Fibroblast of pulmonary artery (primary cell): Measurements from ENCODE around the gene TXNRD2.

Experiments
- DNase-seq: peaks from one replicate; pipeline ENCODE4 v3.0.0-alpha.2; 2010; ENCODE audit warnings: low read depth
- H3K4me3 ChIP-seq: replicated peaks from 2 replicates; pipeline ENCODE4 v1.5.1; 2011; ENCODE audit warnings: low read depth, mild to moderate bottlenecking, control low read depth, low read length, moderate library complexity
- CTCF ChIP-seq: IDR thresholded peaks from 2 replicates; pipeline ENCODE4 v1.5.1; 2011; ENCODE audit warnings: mild to moderate bottlenecking, control low read depth, low read length, inconsistent platforms; ENCODE audit errors: missing control alignments

The TXNRD2 gene

DNA sequence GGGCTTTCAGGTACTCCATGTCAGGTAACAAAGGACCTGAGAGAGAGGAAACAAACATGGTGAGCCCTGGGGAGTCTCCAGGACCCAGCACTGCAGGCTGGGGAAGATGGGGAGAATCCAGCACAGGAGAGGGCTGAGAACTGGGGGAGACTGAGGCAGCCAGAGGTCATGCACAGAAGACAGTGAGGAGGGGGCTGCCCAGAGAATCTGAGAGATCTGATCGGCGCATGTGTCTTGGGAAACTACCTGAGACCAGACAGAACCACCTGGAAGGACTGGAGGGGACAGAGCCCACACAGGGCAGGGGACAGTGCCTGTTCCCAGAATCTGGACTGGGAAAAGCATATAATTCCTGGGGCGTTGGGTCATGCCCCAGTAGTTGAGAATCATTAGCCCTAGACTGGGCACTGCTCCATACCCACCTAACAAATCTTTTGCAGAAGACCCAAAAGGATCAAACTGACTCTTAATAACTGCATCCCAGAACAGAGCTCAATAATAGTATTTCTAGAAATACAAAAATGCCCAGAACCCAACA lies 20.0 kb downstream of the TXNRD2 start:
- no peak overlapping the region for H3K4me3 ChIP-seq
- DNase-seq: no peak
- TF ChIP-seq CTCF: no peak

- TF ChIP-seq CTCF: no peak
- H3K4me3 ChIP-seq: no peak overlapping the region
- DNase-seq: no peak
Measured at GRCh38 chr22:19919701-19920363, 21.8 kb downstream of the TXNRD2 start.

GRCh38 chr22:19918332-19919106 lies 23.1 kb downstream of the TXNRD2 start:
- TF ChIP-seq CTCF: no peak
- DNase-seq: no peak
- no peak overlapping the region for H3K4me3 ChIP-seq

DNA sequence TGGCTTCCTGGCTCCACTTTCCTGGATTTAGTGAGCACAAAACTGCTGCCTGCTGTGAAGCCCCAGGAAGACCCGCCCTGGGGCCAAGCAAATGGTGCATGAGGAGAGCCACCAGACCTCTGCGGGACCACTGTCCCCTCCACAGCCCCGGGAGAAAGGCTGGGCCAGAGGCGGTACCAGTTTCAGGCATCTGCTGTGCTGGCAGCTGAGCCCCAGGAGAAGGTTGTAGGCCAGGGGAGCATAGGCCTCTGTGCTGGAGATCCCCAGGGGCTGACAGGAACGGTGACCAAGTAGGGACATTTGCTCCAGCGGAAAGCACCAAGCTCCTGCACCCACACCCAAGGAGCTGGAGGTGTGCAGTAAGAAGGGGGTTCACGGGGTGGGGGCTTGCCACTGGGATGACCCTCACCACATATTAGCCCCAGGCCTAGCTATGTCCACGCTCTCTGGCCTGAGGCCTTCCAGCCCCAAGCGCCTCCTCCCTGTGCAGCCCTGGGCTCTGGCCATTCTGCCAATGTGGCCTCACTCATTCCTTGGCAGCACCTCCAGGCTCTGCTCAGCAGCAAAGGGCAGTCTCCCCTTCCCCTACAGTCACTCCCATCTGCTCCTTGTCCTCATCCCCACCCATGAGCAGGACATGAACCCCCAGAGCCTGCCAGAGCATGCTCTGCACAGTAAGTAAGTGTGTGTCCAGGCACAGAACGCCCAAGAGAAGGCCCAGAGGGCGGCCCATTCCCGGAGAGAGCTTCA lies 24.1 kb downstream of the TXNRD2 start:
- H3K4me3 ChIP-seq: no peak overlapping the region
- TF ChIP-seq CTCF: no peak
- no peak for DNase-seq

- DNase-seq: no peak
- TF ChIP-seq CTCF: no peak
- H3K4me3 ChIP-seq: no peak overlapping the region
Measured at GRCh38 chr22:19916941-19917340, 24.7 kb downstream of the TXNRD2 start.

DNA sequence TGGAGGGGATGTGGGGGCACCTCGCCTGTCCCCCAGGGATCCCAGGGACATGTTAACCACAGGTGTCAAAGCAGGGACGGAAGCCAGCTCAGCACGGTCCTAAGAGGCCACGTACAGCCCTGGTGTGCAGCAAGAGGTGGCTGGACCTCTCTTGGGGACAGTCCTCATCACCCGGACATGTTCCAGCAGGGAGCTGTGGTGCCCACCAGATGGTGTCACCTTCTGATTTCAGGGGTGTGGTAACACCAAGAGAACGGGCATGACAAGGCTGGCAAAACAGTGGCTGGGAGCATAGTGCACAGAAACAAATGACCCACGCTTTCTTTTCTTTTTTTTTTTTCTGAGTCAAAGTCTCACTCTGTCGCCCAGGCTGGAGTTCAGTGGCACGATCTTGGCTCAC lies 25.6 kb downstream of the TXNRD2 start:
- TF ChIP-seq CTCF: no peak
- no peak overlapping the region for H3K4me3 ChIP-seq
- DNase-seq: no peak
